K562 (cell line): Measurements from ENCODE around the gene TTC39C. TPM values are rescaled to one million over a fixed set of nuclear protein-coding genes. Genes with fewer than 3 reads are reported as not detected.

Source experiments
- CHD1 ChIP-seq: fragments of 200-600 bp; sonication (generic); IDR thresholded peaks from one replicate; pipeline ENCODE4 v1.6.1; 2012; ENCODE audit warnings: mild to moderate bottlenecking, moderate library complexity, low read length, inconsistent platforms
- GATA2 ChIP-seq: sonication (generic); formaldehyde crosslinking; IDR thresholded peaks from 2 replicates; pipeline ENCODE4 v1.4.0; 2020; ENCODE audit warnings: mild to moderate bottlenecking, missing genetic modification reagents
- HDAC6 ChIP-seq: IDR thresholded peaks from 2 replicates; pipeline ENCODE4 v1.6.1; 2012; ENCODE audit warnings: low read depth, mild to moderate bottlenecking, control low read depth, inconsistent platforms, low read length, moderate library complexity
- MYC ChIP-seq, 2 experiments: fragments of 250-450 bp in 1 of 2; sonication (Bioruptor Pico) in 1 of 2; IDR thresholded peaks; 2 replicates each; pipeline versions ENCODE4 v1.5.1 to v1.6.1; 2012 to 2021; ENCODE audit warnings: low read depth in 2 of 2, borderline replicate concordance in 1 of 2, improper control_type of control experiment in 1 of 2, low read length in 1 of 2, mild to moderate bottlenecking in 1 of 2, moderate library complexity in 1 of 2
- ZFPM2 ChIP-seq: fragments of 250-450 bp; sonication (Bioruptor Pico); IDR thresholded peaks from 2 replicates; pipeline ENCODE4 v1.5.1; 2022; ENCODE audit warnings: mild to moderate bottlenecking
- ZNF408 ChIP-seq: fragments of 250-450 bp; sonication (Bioruptor Pico); IDR thresholded peaks from 2 replicates; pipeline ENCODE4 v1.4.0; 2020; ENCODE audit warnings: low read depth, mild to moderate bottlenecking, moderate library complexity
- polyA plus RNA-seq, 8 experiments: library from polyadenylated mRNA; depleted of rRNA in 4 of 8; stranded (reverse) in 5 of 8; unstranded in 3 of 8; fragments of >200 nt; fragmentation: Nextera tagmentation in 2 of 8; fragmentation: Illumina TruSeq in 1 of 8; extraction: Ambion mirVana in 2 of 8; extraction: Trizol in 1 of 8; gene quantifications; 2 replicates each; pipeline versions ENCODE4 v1.2.1 to v1.2.3, GENCODE V29; 2011 to 2014; ENCODE audit warnings: inconsistent platforms in 1 of 8, missing spikeins in 1 of 8
- total RNA-seq, 7 experiments: library from RNA; depleted of rRNA in 6 of 7; stranded (reverse); fragments of >200 nt in 6 of 7; fragmentation: Illumina TruSeq in 2 of 7; extraction: Trizol in 2 of 7; gene quantifications; 2 replicates each; pipeline versions ENCODE4 v1.2.1 to v1.2.3, GENCODE V29; 2011 to 2021; ENCODE audit warnings: low replicate concordance in 1 of 7
- TF ChIP-seq, protein P1 (sequence below), 2 experiments: IDR thresholded peaks; 2 replicates each; pipeline ENCODE4 v1.6.1; 2011; ENCODE audit warnings: borderline replicate concordance in 1 of 2, control low read depth in 1 of 2, low read depth in 1 of 2, low read length in 1 of 2, mild to moderate bottlenecking in 1 of 2, mixed read lengths in 1 of 2, moderate library complexity in 1 of 2; ENCODE audit not compliant: insufficient read depth in 1 of 2, insufficient read length in 1 of 2, poor library complexity in 1 of 2, severe bottlenecking in 1 of 2; ENCODE audit errors: extremely low read depth in 1 of 2
- TF ChIP-seq, protein P2 (sequence below): sonication (generic); formaldehyde crosslinking; IDR thresholded peaks from 2 replicates; pipeline ENCODE4 v1.8.0; 2022; ENCODE audit warnings: mild to moderate bottlenecking, missing genetic modification reagents
- TF ChIP-seq, protein P3 (sequence below): fragments of 250-450 bp; sonication (Bioruptor Pico); IDR thresholded peaks from 2 replicates; pipeline ENCODE4 v1.5.0; 2021; ENCODE audit warnings: mild to moderate bottlenecking, moderate library complexity

Gene TTC39C
- total and polyA plus RNA-seq, 9 of the 15 experiments (the other 6 are each of a cell fraction or from before 2014, with no cell fraction given) = 0.01 to 0.58 (median 0.18) TPM; not detected in 5

DNA sequence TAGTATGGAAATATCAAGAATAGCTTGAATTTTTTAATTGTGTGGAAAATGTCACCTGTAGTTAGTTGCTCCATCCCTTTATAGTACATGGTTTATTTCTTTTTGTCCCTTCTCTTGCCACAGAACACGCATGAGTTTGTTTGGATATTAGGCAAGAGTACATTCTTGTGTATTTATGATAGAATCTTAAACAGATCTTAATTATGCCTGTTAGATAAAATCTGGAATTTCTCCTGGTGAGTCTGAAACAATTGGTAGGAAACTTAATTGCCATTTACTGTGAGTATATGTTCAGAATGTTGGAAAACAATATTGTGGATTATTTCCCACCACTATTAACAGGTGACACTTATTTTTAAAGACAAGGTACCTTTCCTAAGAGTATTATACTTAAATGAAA is 94.1 kb downstream of the TTC39C start (continued):
- TF ChIP-seq, protein P1, sequence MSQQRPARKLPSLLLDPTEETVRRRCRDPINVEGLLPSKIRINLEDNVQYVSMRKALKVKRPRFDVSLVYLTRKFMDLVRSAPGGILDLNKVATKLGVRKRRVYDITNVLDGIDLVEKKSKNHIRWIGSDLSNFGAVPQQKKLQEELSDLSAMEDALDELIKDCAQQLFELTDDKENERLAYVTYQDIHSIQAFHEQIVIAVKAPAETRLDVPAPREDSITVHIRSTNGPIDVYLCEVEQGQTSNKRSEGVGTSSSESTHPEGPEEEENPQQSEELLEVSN (IDR thresholded peaks at IDR 0.05; ENCODE audit: borderline replicate concordance in 1 of 2, extremely low read depth in 1 of 2, insufficient read depth in 1 of 2, insufficient read length in 1 of 2, low read depth in 1 of 2, low read length in 1 of 2, poor library complexity in 1 of 2, severe bottlenecking in 1 of 2) = no peak
- TF ChIP-seq, protein P2, sequence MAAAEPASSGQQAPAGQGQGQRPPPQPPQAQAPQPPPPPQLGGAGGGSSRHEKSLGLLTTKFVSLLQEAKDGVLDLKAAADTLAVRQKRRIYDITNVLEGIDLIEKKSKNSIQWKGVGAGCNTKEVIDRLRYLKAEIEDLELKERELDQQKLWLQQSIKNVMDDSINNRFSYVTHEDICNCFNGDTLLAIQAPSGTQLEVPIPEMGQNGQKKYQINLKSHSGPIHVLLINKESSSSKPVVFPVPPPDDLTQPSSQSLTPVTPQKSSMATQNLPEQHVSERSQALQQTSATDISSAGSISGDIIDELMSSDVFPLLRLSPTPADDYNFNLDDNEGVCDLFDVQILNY (CRISPR knock-in tag) = no peak
- TF ChIP-seq GATA2 (CRISPR knock-in tag) (no peak), HDAC6 (no peak), MYC (IDR thresholded peaks at IDR 0.05; ENCODE audit: low read depth, low read length) (no peak), MYC (CRISPR knock-in tag; IDR thresholded peaks at IDR 0.05; ENCODE audit: borderline replicate concordance, low read depth) (no peak), CHD1 (no peak), ZNF408 (CRISPR knock-in tag) (no peak), ZFPM2 (CRISPR knock-in tag) (no peak)
- TF ChIP-seq, protein P3, sequence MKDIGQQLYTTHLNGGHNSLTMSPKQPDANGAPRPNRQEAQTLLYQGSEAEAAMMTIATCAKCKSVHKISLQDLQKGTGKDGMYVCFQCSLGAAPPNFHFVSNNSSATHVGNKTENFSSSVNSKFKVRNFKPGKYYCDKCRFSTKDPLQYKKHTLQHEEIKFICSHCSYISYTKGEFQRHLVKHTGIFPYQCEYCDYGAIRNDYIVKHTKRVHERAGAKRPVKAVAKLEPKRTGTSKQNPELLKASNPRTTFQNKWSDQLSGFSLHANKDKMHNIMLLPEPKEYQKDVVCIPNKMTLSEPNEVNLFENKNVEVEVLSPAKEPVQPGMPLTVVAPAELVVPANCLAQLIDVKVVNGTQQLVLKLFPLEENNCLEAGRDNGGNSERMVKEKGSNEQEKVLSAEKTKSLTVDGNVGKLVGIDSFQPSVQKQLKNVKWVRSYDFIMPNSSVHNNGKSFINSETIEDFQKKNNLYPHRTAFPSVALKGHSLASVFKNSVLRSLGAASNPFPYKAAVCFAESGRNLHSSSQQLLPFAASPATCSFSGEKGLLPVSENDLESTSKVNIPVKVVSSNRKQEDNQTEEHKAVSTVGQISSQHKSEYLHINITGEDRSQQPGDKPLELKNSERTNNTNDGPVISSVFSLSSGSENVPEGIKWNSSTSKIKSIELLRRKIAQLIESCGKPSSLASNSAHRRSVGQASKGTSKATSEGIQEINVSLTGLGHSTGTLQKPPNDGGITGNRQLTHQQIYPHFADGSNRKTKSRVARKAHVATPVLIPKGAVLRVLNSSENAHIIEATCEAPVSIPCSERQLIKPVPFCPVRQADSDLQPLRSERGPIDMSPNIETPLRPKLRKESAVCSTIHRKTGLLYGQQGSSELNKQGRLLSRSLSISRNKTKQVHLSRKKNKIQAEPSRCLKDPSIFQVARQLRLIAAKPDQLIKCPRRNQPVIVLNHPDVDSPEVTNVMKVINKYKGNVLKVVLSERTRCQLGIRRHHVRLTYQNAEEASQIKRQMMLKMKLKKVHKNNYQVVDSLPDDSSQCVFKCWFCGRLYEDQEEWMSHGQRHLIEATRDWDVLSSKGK (CRISPR knock-in tag) = no peak
